ENCODE measurements around the gene LPP. TPM values are rescaled to one million over a fixed set of nuclear protein-coding genes. Genes with fewer than 3 reads are reported as not detected.

Gene LPP
- total RNA-seq, 1 experiment from 2014 or later = 12.6 TPM

DNA sequence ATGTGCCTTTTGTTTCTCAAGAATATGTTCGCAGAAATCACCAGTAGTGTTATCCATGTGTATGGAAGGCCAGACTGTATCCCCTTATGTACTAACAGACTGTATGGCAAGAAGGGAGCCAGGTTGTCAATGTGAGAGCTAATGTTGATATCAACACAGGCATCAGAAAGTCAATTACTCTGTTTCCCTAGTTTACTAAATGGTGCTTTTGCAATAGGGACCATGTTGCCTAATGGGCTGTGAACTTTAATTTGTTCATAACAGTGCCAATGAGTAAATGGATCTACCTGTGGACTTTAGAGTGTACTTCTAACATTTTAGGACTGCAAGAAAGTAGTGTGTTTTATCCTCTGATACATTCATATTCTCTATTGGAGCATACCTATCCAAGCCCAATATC is 586.1 kb downstream of the LPP start:
- DNase-seq (ENCODE audit: low spot score) = no peak
- in situ Hi-C loops (cut with HindIII; ENCODE audit: low sequenced_read_pairs) = no loop called here

DNA sequence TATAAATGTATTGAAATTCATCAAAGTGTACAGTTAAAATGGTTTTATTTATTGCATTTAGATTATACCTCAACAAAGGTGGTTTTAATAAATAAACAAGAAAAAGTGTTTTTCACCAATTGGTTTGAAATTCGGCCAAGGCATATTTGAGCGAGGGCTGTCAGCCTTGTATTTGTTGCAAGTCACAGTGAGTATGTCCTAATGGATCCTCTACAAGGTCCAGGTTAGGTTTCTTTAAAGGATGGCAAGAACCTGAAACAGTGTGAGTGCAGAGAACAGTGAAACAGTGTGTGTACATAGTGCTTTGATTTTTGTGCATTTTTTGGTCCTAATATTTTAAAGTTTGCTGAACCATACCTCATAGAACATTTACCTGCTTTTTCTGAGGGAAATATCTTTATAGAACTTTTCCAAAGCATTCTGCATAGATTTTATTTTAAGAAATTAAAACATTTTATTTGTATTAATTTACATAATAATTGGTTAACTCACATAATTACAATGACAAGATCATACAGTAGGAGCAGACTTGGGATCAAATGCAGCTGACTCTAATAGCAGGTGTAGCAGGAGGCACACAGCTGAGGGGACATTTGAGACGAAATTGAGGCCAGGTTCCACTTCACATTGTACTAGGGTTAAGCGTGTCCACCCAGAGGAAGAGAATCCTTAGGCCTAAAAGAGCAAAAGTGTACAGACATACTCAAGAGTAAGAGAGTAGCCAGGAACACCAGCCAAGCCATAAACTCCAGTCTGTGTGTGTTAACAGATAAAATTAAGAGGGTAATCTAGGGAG is 589.0 kb downstream of the LPP start:
- no peak for DNase-seq (ENCODE audit: low spot score)
- in situ Hi-C loops (cut with HindIII; ENCODE audit: low sequenced_read_pairs) = no loop called here

DNA sequence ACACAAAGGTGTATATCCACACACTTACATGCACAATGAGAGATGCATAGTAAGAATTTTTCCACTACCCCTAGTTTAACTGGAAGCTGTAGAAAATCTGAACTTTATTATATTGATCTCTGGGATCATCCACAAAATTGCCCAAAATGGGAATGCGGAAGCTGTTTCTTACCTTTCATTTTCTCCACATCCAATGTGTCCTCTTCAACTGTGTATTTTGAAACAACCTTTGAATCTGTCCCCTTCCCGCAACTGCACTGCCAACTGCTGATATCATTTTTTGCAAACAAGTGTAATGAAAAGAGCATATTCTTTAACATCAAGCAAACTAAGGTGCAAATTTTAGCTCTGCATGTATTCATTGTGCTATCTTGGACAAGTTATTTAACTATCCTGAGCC is 590.2 kb downstream of the LPP start:
- in situ Hi-C loops (cut with HindIII; ENCODE audit: low sequenced_read_pairs) = no loop called here
- DNase-seq (ENCODE audit: low spot score) = no peak

DNA sequence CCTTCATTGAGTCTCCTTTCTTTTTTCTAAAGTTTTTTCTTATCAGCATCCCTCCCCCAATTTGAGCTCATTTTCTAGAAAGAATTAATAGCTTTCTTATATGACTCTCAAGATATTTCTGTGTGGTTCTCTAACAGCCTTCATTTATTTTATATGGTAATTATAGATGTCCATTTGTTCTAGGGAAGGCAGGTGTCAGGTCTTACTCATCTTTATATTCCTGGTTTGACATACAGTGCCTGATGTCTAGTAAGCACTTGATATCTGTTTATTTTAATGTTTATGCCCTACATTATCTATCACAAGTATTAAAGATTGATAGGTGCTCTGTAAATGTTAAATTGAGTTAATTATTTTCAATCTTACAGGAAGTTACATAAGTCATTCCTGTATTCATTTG is 591.1 kb downstream of the LPP start:
- in situ Hi-C loops (cut with HindIII; ENCODE audit: low sequenced_read_pairs) = no loop called here
- no peak for DNase-seq (ENCODE audit: low spot score)

DNA sequence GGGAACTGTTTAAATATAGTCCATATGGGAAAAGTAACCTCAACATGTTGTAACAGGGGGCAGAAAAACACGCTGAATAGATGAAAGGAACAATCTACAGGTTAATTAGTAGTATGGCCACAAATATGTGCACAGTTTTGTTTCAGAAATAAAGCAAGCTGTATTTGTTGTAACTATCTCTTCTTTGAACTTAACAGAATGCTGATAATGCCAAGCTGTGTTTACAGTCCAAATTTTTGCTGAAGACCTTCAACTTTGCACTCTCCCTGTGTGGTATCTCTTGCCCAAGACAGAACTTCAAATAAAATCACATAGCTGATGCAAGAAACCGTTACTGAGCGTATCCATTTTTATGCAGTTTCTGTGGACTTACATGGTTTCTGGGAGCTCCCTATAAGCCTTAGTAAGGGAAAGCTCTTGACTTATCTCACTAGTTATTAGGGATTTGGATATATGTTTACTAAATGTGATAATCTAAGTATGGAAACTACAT is 592.4 kb downstream of the LPP start:
- no peak for DNase-seq (ENCODE audit: low spot score)
- in situ Hi-C loops (cut with HindIII; ENCODE audit: low sequenced_read_pairs) = no loop called here

DNA sequence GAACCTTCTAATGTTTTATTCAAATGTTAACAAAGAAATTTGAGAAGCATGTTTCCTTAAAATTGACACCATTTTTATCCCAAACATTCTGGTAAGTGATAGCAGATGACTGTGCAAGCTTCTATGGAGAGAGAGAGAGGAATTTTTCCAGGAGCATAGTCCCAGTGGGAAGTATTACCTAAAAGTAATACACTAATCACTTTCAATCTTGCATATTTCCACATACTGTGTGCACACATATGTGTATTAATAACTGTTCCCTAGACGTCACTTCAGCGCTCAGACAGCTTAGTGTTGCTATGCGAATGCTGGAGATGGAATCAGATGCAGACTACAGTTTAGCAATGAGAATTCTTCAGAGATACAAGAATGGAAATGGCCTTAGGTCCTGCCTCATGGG is 593.5 kb downstream of the LPP start:
- no peak for DNase-seq (ENCODE audit: low spot score)
- in situ Hi-C loops (cut with HindIII; ENCODE audit: low sequenced_read_pairs) = no loop called here

DNA sequence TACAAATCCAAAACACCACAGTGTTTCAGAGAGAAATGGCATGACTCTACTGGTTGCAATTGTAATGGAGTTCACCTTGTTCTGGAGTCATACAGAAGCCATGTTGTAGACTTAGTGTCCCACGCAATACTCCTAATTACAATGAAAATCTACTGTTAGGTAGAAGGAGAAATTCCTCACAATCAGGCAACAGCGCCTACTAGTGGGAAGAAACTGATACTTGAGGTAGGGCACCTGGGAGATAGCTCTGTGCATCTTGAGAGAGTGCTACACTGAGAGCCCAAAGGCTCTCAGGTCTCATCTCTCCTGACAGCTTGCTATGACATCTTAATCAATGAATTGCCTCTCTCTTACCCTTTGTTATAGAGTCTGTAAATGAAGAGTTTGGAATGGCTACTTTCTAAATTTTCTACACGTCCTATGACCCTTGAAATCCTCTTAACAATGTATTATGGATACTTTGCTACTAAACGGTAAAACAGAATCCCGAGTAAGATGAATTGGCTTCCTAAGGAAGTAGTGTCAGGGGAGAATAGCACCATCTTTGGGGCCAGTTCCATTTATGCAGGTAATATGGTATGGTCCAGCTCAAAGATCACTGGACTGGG is 595.2 kb downstream of the LPP start:
- in situ Hi-C loops (cut with HindIII; ENCODE audit: low sequenced_read_pairs) = no loop called here
- no peak for DNase-seq (ENCODE audit: low spot score)

DNA sequence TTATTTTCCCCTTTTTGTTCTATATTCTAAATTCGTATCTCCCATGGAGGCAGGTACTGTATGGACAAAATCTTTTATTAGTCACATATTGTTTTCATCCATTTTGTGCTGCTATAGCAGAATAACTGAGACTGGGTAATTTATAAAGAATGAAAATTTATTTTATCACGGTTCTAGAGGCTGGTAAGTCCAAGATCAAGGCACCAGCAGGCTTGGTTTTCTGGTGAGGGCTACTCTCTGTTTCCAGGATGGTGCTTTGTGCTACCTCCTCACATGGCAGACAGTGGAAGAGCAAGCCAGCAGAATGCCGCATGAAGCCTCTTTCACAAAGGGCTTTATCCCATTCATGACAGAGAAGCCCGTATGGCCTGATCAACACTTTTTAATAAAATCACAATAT is 595.9 kb downstream of the LPP start:
- no peak for DNase-seq (ENCODE audit: low spot score)
- in situ Hi-C loops (cut with HindIII; ENCODE audit: low sequenced_read_pairs) = no loop called here

DNA sequence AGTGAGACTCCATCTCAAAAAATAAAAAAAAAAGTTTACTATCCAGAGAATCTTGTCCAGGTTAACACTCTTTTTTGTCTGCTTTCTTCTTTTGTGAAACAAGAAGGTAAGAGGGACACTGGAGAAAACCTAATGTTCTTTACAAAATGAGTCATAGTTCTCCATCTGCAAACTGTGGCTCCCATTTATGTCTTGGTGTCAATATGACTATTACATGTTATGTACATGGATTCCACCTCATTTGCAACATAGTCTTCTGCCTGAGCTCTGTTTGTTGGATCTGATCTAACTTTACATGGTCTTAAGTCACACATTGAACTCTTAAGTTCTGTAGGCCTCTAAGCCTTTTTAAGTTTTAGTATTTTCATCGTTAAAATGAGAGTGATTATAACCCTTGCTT is 596.7 kb downstream of the LPP start:
- in situ Hi-C loops (cut with HindIII; ENCODE audit: low sequenced_read_pairs) = no loop called here
- no peak for DNase-seq (ENCODE audit: low spot score)

DNA sequence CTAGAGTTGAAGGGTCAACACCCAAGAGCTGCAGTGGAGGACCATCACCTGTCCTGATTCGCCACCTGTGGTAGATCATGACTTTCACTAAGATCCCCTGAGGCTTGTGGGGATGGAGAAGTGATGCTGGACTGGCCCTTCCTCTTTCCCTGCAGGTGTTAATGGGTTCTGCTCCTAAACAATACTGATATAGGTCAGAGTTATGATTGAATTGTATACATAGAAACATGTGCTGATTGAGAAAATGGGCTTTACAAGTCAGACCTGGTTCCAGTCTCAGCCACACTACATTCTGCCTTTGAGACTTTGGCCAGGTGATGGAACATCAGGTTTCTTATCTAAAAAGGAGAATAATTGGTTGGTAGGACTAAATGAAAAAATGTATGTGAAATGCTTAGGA is 598.9 kb downstream of the LPP start:
- in situ Hi-C loops (cut with HindIII; ENCODE audit: low sequenced_read_pairs) = no loop called here
- DNase-seq (ENCODE audit: low spot score) = no peak

DNA sequence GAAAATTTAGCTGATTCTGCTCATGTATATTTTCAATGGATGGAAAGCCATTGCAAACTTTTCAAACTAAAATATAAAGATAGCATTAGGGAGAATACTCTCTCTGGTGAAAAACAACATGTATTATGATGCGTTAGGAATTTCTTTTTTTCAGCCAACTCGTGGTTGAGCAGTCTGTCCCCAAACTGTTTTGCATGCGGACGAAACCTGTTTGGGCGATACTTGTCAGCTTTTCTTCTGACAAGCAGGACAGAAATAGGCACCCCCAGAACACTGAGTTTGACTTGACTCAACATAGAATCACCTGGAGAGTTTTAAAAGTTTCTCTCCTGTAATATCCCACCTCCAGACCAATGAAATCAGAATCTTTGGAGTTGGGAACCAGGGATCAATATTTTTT is 600.3 kb downstream of the LPP start:
- in situ Hi-C loops (cut with HindIII; ENCODE audit: low sequenced_read_pairs) = no loop called here
- DNase-seq (ENCODE audit: low spot score) = no peak

DNA sequence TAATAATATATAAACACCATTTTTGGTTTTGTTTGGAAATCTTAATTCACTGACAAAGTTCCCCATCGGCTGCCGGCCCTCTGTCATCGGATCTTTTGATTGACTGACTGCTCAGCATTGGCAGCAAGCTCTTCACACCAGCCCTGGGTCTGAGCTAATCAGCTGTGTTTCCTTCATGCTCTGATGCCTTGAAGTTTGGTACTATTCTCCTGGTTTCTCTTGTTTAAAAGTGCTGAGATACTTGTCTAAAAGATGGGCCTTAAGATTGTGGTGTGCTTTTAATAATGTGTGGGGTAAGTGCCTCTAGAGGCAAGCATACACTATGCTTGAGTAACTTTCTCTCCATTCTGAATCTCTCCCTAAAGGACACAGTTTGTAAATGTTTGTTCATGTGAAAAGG is 602.3 kb downstream of the LPP start:
- in situ Hi-C loops (cut with HindIII; ENCODE audit: low sequenced_read_pairs) = no loop called here

DNA sequence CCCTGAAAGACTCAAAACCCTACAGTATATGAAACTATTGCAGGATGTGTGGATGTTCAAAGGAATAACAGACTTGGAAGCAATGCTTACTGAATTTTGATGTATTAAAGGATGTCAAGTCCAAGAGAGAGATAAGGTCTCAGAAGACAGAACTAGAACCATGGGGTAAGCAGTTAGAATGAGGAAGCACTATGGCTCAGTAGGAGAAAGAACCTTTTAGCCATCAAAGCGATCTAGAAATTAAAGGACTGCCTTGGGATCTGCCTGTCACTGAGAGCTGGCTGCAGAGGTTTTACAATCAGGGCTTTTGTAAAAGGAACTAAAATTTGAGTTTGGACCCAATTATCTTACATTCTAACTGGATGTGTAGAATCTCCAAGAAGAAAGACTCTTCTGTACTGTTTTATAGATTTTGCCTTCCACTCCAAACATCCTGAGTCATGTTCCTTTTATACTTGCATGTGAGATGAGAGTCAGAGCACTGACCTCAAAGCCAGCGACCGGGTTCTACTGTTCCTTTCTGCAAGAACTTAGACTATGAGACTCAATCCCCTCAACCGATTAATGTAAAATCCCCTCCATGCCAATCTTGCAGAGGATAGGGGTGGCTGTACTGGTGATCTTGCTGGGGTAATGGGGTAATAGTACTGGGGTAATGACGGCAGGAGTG is 605.5 kb downstream of the LPP start:
- in situ Hi-C loops (cut with HindIII; ENCODE audit: low sequenced_read_pairs) = no loop called here

More for the DNA sequence above, 602.3 kb downstream of the LPP start:
- DNase-seq (ENCODE audit: low spot score) = no peak

DNA sequence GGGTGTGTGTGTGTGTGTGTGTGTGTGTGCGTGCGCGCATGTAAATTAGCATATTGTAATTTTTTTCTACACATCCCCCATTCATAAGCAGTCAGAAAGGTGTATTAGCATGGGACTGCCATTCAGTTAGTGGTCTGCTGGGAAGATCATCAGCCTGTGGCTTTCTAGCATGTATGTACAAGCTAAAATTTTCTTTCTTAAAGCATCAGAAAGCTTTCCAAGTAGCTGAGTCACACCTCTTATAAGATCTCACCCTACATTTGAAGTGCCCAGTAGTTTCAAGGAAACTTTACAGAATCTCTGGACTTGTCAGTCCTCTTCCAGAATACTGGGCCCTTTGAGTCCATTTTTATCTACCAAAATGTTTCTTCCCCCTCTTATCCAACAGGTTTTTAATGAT is 606.5 kb downstream of the LPP start:
- in situ Hi-C loops (cut with HindIII; ENCODE audit: low sequenced_read_pairs) = no loop called here
- no peak for DNase-seq (ENCODE audit: low spot score)

More for the DNA sequence above, 605.5 kb downstream of the LPP start:
- no peak for DNase-seq (ENCODE audit: low spot score)

DNA sequence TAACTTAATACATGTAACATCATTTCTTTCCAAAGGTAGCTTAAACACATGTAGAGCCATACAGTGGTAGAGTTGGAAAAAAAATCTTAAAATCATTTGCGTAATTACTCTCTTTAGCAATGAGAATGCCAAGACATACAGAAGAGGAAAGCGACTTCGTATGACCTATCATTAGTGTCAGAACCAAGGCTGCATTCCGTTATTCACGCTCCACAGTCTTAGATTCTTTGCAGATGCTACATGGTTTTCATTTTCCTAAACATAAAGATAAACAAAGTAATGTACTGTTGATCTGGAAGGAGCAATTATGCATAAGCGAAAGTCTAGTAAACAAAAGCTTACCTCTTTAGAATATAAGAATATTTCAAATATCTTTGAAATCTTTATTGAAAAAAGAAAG is 607.5 kb downstream of the LPP start:
- in situ Hi-C loops (cut with HindIII; ENCODE audit: low sequenced_read_pairs) = no loop called here

DNA sequence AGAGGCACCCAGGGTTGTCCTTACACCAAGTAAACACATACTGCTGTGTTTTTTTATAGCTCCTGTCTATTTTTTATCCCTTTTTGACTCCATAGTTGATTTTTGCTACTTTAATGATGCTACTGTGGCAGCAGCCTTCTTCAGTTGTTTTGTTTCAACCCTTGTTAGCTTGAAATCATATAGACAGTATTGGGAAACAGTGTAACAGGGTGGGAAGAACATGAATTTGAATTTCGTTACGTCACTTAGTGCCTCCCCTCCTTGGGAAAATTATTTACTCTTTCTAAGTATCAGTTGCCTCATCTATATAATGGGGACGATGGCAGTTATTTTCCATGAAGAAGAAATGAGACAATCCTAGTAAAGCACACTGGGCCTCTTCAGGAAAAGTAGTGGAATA is 608.0 kb downstream of the LPP start:
- no peak for DNase-seq (ENCODE audit: low spot score)
- in situ Hi-C loops (cut with HindIII; ENCODE audit: low sequenced_read_pairs) = no loop called here

More for the DNA sequence above, 607.5 kb downstream of the LPP start:
- no peak for DNase-seq (ENCODE audit: low spot score)

DNA sequence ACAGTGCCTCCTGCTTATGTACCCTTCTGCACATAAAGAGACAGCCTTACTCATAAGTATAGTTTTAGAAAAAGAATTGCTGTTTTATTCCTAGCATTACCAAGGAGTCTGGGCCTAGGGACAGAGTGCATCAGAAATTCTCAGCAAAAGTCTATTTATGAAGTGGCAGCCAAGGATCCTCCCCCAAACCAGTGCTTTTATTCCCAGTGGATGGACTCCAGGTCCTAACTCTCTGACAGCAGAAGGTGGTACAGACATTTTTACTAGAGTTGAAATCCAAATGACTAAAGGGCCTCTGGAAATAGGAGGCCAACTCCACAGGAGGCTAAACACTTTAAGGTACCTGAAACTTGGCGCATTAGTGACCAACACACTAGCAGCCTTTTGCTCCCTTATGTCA is 610.7 kb downstream of the LPP start:
- in situ Hi-C loops (cut with HindIII; ENCODE audit: low sequenced_read_pairs) = no loop called here
- no peak for DNase-seq (ENCODE audit: low spot score)

DNA sequence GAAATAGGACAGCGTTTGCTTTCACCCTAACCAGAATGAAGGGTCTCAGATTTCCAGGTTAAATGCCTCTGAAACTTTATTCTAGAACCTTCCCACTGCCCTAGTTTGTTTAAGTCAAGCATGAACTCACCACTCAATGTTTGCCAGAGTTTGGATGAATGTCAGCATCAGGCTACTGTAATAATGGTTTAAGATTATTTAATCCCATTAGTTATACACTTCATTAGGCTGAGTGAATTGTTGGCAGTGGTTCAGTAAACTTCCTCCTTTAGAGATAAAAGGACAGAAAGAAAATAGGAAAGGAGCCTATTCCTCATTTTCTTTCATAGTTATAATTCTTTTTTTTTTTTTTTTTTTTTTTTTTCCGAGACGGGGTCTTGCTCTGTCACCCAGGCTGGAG is 615.9 kb downstream of the LPP start:
- no peak for DNase-seq (ENCODE audit: low spot score)
- in situ Hi-C loops (cut with HindIII; ENCODE audit: low sequenced_read_pairs) = no loop called here

DNA sequence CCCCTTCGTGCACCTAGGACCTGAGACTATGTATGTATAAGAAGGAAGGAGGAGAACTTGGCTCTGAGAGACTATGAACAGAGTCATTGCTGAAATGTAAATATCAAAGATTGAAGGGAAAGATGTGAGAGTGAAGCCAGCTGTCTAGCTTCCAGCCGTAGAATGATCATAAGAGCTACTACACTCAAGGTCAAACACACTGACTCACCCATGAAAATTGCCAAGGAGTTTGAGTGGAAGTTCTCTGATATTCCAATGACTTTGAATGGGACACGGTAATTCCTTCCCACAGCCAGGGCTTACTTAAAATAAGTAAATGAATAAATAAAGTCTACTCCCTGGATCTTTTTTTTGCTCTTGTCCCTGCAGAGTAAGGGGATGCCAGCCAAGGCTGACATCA is 618.9 kb downstream of the LPP start:
- DNase-seq (ENCODE audit: low spot score) = peak; percentile 33
- in situ Hi-C loops (cut with HindIII; ENCODE audit: low sequenced_read_pairs) = no loop called here

DNA sequence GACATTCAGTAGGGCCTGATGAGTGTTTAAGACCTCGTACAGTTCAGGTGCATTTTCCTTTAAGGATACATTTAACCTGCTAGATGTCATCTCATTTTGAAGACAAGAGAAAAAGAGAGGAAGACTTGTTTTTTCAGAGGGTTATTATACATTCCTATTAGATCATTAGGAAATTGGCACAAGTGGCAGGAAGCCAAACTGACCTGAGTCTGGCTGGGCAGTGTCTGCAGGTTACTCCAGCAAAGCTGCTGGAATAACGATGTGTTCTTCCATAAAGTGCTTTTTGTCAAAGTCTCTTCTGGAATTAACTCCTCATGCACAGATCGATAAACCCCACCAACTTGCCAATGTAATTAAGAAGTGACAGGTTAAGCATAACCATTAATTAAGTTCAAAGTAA is 621.5 kb downstream of the LPP start:
- peak; percentile 50 for DNase-seq (ENCODE audit: low spot score)
- in situ Hi-C loops (cut with HindIII; ENCODE audit: low sequenced_read_pairs) = no loop called here

All from G401 (cell line).